AG04450 (cell line): Measurements from ENCODE around the gene IBA57. TPM values are rescaled to one million over a fixed set of nuclear protein-coding genes. Genes with fewer than 3 reads are reported as not detected.

Experiments used
- CTCF ChIA-PET: fragments of 300-600, 350-600 bp; formaldehyde crosslinking; extraction: SDS; loops from one replicate; lab custom pipeline; 2022; ENCODE audit warnings: antibody characterized with exemption, inconsistent platforms; lab: Charles Lee
- POLR2A ChIA-PET: fragments of 350-600 bp; formaldehyde crosslinking; extraction: SDS; loops from one replicate; lab custom pipeline; 2021; ENCODE audit warnings: antibody characterized with exemption, inconsistent platforms; lab: Yijun Ruan, JAX
- DNase-seq: peaks from one replicate; pipeline ENCODE4 v3.0.0-alpha.2; 2011; ENCODE audit warnings: low read depth, low spot score
- H3K27ac ChIP-seq: one replicate; pipeline ENCODE4 v1.5.1; 2012; ENCODE audit warnings: low read depth, low read length, control low read depth
- H3K27me3 ChIP-seq: one replicate; pipeline ENCODE4 v1.6.0; 2012; ENCODE audit warnings: low read length; ENCODE audit not compliant: control insufficient read depth, insufficient read depth
- H3K4me3 ChIP-seq: 2 replicates; pipeline ENCODE4 v1.5.1; 2011; ENCODE audit warnings: mild to moderate bottlenecking, low read depth, low read length, control low read depth
- H3K9me3 ChIP-seq: 2 replicates; pipeline ENCODE4 v1.5.1; 2012; ENCODE audit warnings: low read length; ENCODE audit not compliant: control insufficient read depth, insufficient read depth
- polyA plus RNA-seq: library from polyadenylated mRNA; depleted of rRNA; stranded (reverse); fragments of >200 nt; gene quantifications from 2 replicates; pipeline ENCODE4 v1.2.3, GENCODE V29; 2011
- TF ChIP-seq, protein P1 (sequence below): IDR thresholded peaks from 2 replicates; pipeline ENCODE4 v1.5.1; 2011; ENCODE audit warnings: low read depth, low read length, control low read depth, inconsistent platforms

Gene IBA57
- polyA plus RNA-seq, 1 experiment = 1.4 TPM

DNA sequence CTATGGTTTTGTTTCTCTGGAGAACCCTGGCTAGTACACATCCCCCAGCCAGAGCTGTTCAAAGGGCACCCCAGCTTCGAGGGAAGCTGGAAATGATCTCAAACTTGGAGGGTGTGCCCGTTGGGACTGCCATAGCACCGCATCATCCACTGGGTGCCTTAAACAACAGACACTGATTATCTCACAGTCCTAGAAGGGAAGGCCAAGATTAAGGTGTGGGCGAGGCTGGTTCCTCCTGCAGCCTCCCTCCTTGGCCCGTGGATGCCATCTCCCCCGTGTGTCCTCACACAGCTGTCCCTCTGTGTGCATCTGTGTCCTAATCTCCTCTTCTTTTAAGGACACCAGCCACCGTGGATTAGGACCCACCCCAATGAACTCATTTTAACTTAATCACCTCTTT lies 4.2 kb upstream of the IBA57 start:
- DNase-seq = no peak
- Histone ChIP-seq H3K27ac (peak overlapping the region; percentile 11), H3K4me3 (no peak overlapping the region), H3K27me3 (peaks cover 4% of the 10 kb centered on the region), H3K9me3 (peaks cover 3% of the 10 kb centered on the region; the same call in 1 of the 2 replicates)
- TF ChIP-seq, protein P1, sequence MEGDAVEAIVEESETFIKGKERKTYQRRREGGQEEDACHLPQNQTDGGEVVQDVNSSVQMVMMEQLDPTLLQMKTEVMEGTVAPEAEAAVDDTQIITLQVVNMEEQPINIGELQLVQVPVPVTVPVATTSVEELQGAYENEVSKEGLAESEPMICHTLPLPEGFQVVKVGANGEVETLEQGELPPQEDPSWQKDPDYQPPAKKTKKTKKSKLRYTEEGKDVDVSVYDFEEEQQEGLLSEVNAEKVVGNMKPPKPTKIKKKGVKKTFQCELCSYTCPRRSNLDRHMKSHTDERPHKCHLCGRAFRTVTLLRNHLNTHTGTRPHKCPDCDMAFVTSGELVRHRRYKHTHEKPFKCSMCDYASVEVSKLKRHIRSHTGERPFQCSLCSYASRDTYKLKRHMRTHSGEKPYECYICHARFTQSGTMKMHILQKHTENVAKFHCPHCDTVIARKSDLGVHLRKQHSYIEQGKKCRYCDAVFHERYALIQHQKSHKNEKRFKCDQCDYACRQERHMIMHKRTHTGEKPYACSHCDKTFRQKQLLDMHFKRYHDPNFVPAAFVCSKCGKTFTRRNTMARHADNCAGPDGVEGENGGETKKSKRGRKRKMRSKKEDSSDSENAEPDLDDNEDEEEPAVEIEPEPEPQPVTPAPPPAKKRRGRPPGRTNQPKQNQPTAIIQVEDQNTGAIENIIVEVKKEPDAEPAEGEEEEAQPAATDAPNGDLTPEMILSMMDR = no peak
- ChIA-PET POLR2A (interaction anchor here (0.8 kb wide), 1 partner anchor 213 kb away, joined by 3 read pairs; no protein-coding TSS in a partner anchor), CTCF (no interaction called here)

DNA sequence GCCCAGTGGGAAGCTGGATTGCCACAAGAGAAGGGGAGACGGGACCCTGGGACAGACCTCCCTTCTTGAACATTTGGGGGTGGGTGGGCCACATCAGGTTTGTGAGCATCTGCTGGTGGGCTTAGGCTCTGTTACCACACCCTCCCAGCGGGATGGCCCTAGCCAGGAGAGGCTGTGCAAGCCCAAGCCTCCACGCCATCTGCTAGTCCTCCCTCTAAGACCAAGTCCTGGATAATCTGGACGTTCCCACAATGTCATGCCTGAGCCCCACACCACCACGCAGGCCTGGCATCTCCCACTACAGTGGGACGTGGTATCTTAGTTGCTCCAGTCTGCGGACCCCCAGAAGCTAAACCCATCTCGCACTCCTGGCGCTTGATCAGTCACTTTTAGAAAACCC lies 3.7 kb upstream of the IBA57 start:
- no peak overlapping the region for H3K4me3 ChIP-seq
- ChIA-PET POLR2A (no interaction called here), CTCF (no interaction called here)
- no peak overlapping the region for H3K27ac ChIP-seq
- peaks cover 3% of the 10 kb centered on the region; the same call in 1 of the 2 replicates for H3K9me3 ChIP-seq
- no peak for DNase-seq
- H3K27me3 ChIP-seq = peaks cover 4% of the 10 kb centered on the region
- TF ChIP-seq, protein P1 = no peak

DNA sequence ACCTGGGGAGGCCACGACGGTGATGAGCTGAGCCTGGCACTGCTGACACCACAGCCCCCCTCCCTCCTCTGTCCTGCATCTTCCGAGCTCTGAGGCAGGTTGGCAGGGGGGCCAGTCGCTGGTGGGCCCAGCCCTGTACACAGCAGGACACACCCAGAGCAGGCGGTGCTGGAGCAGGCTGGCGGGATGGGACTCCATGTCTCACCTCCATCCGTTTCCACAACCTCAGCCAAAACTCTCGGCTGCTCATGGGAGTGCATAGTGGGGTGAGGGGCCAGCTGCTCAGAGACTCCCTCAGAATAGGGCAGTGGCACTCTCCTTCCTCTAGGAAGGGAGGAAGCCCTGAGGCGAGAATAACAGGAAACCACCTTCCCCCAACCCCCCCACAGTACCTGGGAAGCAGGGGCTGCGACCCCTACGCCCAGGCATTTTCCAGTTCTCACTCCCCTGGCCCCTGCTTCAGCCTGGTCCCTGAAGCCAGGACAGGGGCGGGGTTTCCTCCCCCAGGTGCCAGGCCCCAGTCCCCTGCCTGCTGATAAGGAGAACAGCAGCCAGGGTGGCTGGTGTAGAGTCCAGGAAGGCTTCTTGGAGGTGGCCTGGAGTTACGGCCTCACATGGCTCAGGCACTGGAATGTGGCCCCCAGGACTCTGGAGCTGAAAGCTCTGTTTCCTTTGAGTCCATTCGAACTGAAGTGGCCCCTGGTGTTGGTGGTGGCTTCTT lies 3.2 kb upstream of the IBA57 start:
- no peak for DNase-seq
- TF ChIP-seq, protein P1 = no peak
- ChIA-PET POLR2A (no interaction called here), CTCF (no interaction called here)
- Histone ChIP-seq H3K27ac (no peak overlapping the region), H3K4me3 (no peak overlapping the region), H3K9me3 (peaks cover 3% of the 10 kb centered on the region; the same call in 1 of the 2 replicates), H3K27me3 (peaks cover 4% of the 10 kb centered on the region)

DNA sequence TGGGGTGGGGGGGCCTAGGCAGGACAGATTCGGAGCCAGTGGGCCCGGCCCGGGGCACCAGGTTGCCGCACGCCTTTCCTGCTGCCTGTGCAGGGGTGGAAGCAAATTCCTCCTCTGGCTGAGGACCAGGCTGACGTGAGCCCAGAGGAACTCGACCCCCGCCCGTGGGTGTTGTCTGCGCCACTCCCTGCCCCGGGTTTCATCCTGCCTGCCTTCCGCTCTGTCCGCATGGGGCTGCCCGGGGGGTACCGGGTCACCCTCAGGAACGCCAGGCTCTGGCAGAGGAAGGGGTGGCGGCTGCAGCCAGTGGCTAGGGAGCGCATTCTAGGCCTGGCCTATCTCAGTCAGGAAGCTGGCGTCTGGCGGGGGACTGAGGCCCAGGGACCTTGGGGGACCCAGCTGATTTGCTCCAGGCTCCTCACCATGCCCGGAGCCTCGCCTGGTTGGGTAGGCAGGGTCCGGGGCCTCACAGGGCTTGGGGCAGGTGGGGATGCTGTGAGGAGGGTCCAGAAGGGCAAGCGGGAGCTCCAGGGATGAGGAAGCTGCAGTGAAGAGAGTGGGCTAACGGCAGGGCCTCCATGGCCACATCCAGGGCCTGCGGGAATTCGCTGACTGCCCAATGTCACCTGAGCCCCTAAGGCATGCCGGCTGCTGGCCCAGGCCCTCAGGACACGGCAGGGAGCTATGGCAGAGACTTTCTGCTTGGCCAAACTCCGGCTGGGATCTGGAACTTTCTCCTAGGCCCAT lies 2.4 kb upstream of the IBA57 start:
- POLR2A ChIA-PET = no interaction called here
- H3K27me3 ChIP-seq = peaks cover 4% of the 10 kb centered on the region

More for the DNA sequence above, 2.4 kb upstream of the IBA57 start:
- Histone ChIP-seq H3K9me3 (peaks cover 2% of the 10 kb centered on the region; the same call in 1 of the 2 replicates), H3K4me3 (no peak overlapping the region), H3K27ac (no peak overlapping the region)
- CTCF ChIA-PET = interaction anchor here (2.2 to 3.5 kb wide), 2 partner anchors 11 to 32 kb away, joined by 7 to 26 read pairs; no protein-coding TSS in a partner anchor
- no peak for DNase-seq
- TF ChIP-seq, protein P1 = no peak
